KMS-11 (cell line): ENCODE measurements around the gene PLXNA4.

Experiments
- H2AFZ ChIP-seq: fragments of 200-600 bp; sonication (generic); 2 replicates; pipeline ENCODE4 v1.6.1; 2016; ENCODE audit warnings: antibody characterized with exemption, mixed run types, low read depth
- H3K27ac ChIP-seq: fragments of 200-600 bp; sonication (generic); 2 replicates; pipeline ENCODE4 v1.6.1; 2016; ENCODE audit warnings: mild to moderate bottlenecking, mixed run types
- H3K27me3 ChIP-seq: fragments of 200-600 bp; sonication (generic); 2 replicates; pipeline ENCODE4 v1.6.1; 2017; ENCODE audit warnings: mild to moderate bottlenecking, low read depth, mixed run types, moderate library complexity; ENCODE audit not compliant: insufficient read depth
- H3K36me3 ChIP-seq: fragments of 200-600 bp; sonication (generic); 2 replicates; pipeline ENCODE4 v1.6.1; 2017; ENCODE audit warnings: mild to moderate bottlenecking, mixed run types; ENCODE audit not compliant: insufficient read depth
- H3K4me1 ChIP-seq: fragments of 200-600 bp; sonication (generic); 2 replicates; pipeline ENCODE4 v1.6.1; 2016; ENCODE audit warnings: mild to moderate bottlenecking, low read depth, mixed run types; ENCODE audit not compliant: poor library complexity, severe bottlenecking
- H3K4me2 ChIP-seq: fragments of 200-600 bp; sonication (generic); 2 replicates; pipeline ENCODE4 v1.7.0; 2016; ENCODE audit warnings: mild to moderate bottlenecking, mixed run types
- H3K4me3 ChIP-seq: fragments of 200-600 bp; sonication (generic); IDR thresholded peaks from 2 replicates; pipeline ENCODE4 v1.6.1; 2017; ENCODE audit warnings: low read depth, low read length, mixed read lengths; ENCODE audit not compliant: insufficient read depth
- H3K79me2 ChIP-seq: fragments of 200-600 bp; sonication (generic); 2 replicates; pipeline ENCODE4 v1.6.1; 2016; ENCODE audit warnings: low read depth, mixed run types; ENCODE audit not compliant: insufficient read depth
- H3K9ac ChIP-seq: fragments of 200-600 bp; sonication (generic); 2 replicates; pipeline ENCODE4 v1.6.1; 2016; ENCODE audit warnings: mild to moderate bottlenecking, mixed run types
- H4K20me1 ChIP-seq: fragments of 200-600 bp; sonication (generic); 2 replicates; pipeline ENCODE4 v1.6.1; 2016; ENCODE audit warnings: mild to moderate bottlenecking, mixed run types; ENCODE audit not compliant: insufficient read depth
- CTCF ChIP-seq: fragments of 200-600 bp; sonication (generic); conservative IDR thresholded peaks from 2 replicates; pipeline ENCODE4 v1.6.1; 2017; ENCODE audit warnings: low read depth, mild to moderate bottlenecking, antibody characterized with exemption, low read length, moderate library complexity, mixed read lengths

Gene PLXNA4

GRCh38 chr7:132429181-132429580 lies 147.1 kb downstream of the PLXNA4 start:
- H3K4me3 ChIP-seq: no peak overlapping the region
- no peaks in the 10 kb centered on the region for H3K36me3 ChIP-seq
- H3K4me1 ChIP-seq: no peaks in the 10 kb centered on the region
- no peak overlapping the region for H2AFZ ChIP-seq
- no peak overlapping the region for H3K9ac ChIP-seq
- H3K27ac ChIP-seq: no peak overlapping the region
- H4K20me1 ChIP-seq: no peaks in the 10 kb centered on the region
- no peak overlapping the region for H3K4me2 ChIP-seq
- H3K79me2 ChIP-seq: no peaks in the 10 kb centered on the region
- H3K27me3 ChIP-seq: no peaks in the 10 kb centered on the region
- TF ChIP-seq CTCF: no peak

- H4K20me1 ChIP-seq: no peaks in the 10 kb centered on the region
- no peak overlapping the region for H3K9ac ChIP-seq
- TF ChIP-seq CTCF: no peak
- H3K4me2 ChIP-seq: no peak overlapping the region
- H3K4me1 ChIP-seq: no peaks in the 10 kb centered on the region
- no peaks in the 10 kb centered on the region for H3K27me3 ChIP-seq
- H3K27ac ChIP-seq: no peak overlapping the region
- no peak overlapping the region for H3K4me3 ChIP-seq
- no peaks in the 10 kb centered on the region for H3K36me3 ChIP-seq
- no peaks in the 10 kb centered on the region for H3K79me2 ChIP-seq
- H2AFZ ChIP-seq: no peak overlapping the region
These were observed 147.9 kb downstream of the PLXNA4 start for GRCh38 chr7:132428247-132428919.

- Histone ChIP-seq H4K20me1 (no peaks in the 10 kb centered on the region), H3K36me3 (no peaks in the 10 kb centered on the region)
These were observed 150.3 kb downstream of the PLXNA4 start for GRCh38 chr7:132425942-132426341.

GRCh38 chr7:132424821-132425724 lies 151.2 kb downstream of the PLXNA4 start:
- Histone ChIP-seq H3K27me3 (no peaks in the 10 kb centered on the region), H3K79me2 (no peaks in the 10 kb centered on the region), H3K36me3 (no peaks in the 10 kb centered on the region), H3K4me3 (no peak overlapping the region), H3K4me2 (no peak overlapping the region), H4K20me1 (no peaks in the 10 kb centered on the region), H2AFZ (no peak overlapping the region), H3K9ac (no peak overlapping the region), H3K4me1 (no peaks in the 10 kb centered on the region), H3K27ac (no peak overlapping the region)
- no peak for TF ChIP-seq CTCF

More at GRCh38 chr7:132425942-132426341, 150.3 kb downstream of the PLXNA4 start:
- Histone ChIP-seq H3K27me3 (no peaks in the 10 kb centered on the region), H3K4me3 (no peak overlapping the region), H3K9ac (no peak overlapping the region), H3K79me2 (no peaks in the 10 kb centered on the region), H3K4me1 (no peaks in the 10 kb centered on the region), H3K4me2 (no peak overlapping the region), H3K27ac (no peak overlapping the region), H2AFZ (no peak overlapping the region)
- TF ChIP-seq CTCF: no peak
